ENCODE measurements around the gene TSEN54. TPM values are rescaled to one million over a fixed set of nuclear protein-coding genes. Genes with fewer than 3 reads are reported as not detected.

The TSEN54 gene
- total RNA-seq, 1 experiment from 2014 or later, result 74.5 TPM

- no peak for TF ChIP-seq CTCF (IDR thresholded peaks at IDR 0.05; ENCODE audit: insufficient read depth in 1 of 2, low read depth in 1 of 2, low read length in 1 of 2, severe bottlenecking in 1 of 2, unreplicated experiment in 1 of 2)
- peaks cover 25% of the 10 kb centered on the region for H3K4me1 Mint-ChIP-seq (ENCODE audit: low read depth, unreplicated experiment)
- intact Hi-C loops (cut with micrococcal nuclease; ENCODE audit: unreplicated experiment), result no loop called here
- DNase-seq, result no peak
- no peaks in the 10 kb centered on the region for H3K9me3 Mint-ChIP-seq (ENCODE audit: unreplicated experiment)
- POLR2A ChIA-PET, result no interaction called here
- no peak overlapping the region for H3K27ac Mint-ChIP-seq (ENCODE audit: unreplicated experiment)
- H3K4me3 Mint-ChIP-seq (ENCODE audit: unreplicated experiment), result no peak overlapping the region
- Histone ChIP-seq H3K36me3 (ENCODE audit: control insufficient read depth, insufficient read depth, low read length) (0 out of 2 replicates have a peak, but pooled peaks cover 1% of the 10 kb centered on the region), H3K4me3 (ENCODE audit: low read depth, low read length) (no peak overlapping the region), H3K27me3 (replicated peaks; ENCODE audit: control insufficient read depth, insufficient read depth, low read length) (no peaks in the 10 kb centered on the region), H3K4me1 (peaks cover 18% of the 10 kb centered on the region), H3K9me3 (no peaks in the 10 kb centered on the region)
- H3K27me3 Mint-ChIP-seq (ENCODE audit: insufficient read depth, unreplicated experiment), result no peaks in the 10 kb centered on the region
- peaks cover 4% of the 10 kb centered on the region for H3K36me3 Mint-ChIP-seq (ENCODE audit: insufficient read depth, unreplicated experiment)
- CTCF ChIA-PET, result interaction anchor here (1.2 to 1.6 kb wide), 2 partner anchors 17 to 52 kb away, joined by 3 to 5 read pairs; no protein-coding TSS in a partner anchor
- no TSS peak for BruUV-seq (replicated peaks)
Measured at GRCh38 chr17:75482098-75482942, 34.0 kb upstream of the TSEN54 start.

- DNase-seq, result no peak
- TF ChIP-seq CTCF (IDR thresholded peaks at IDR 0.05; ENCODE audit: insufficient read depth in 1 of 2, low read depth in 1 of 2, low read length in 1 of 2, severe bottlenecking in 1 of 2, unreplicated experiment in 1 of 2), result no peak
- no peak overlapping the region for H3K27ac Mint-ChIP-seq (ENCODE audit: unreplicated experiment)
- H3K4me3 Mint-ChIP-seq (ENCODE audit: unreplicated experiment), result no peak overlapping the region
- intact Hi-C loops (cut with micrococcal nuclease; ENCODE audit: unreplicated experiment), result no loop called here
- Histone ChIP-seq H3K9me3 (no peaks in the 10 kb centered on the region), H3K36me3 (ENCODE audit: control insufficient read depth, insufficient read depth, low read length) (0 out of 2 replicates have a peak, but pooled peaks cover 1% of the 10 kb centered on the region), H3K4me1 (peaks cover 13% of the 10 kb centered on the region), H3K27me3 (replicated peaks; ENCODE audit: control insufficient read depth, insufficient read depth, low read length) (no peaks in the 10 kb centered on the region), H3K4me3 (ENCODE audit: low read depth, low read length) (no peak overlapping the region)
- CTCF ChIA-PET, result no interaction called here
- H3K27me3 Mint-ChIP-seq (ENCODE audit: insufficient read depth, unreplicated experiment), result no peaks in the 10 kb centered on the region
- BruUV-seq (replicated peaks), result no TSS peak
- POLR2A ChIA-PET, result no interaction called here
- peaks cover 16% of the 10 kb centered on the region for H3K4me1 Mint-ChIP-seq (ENCODE audit: low read depth, unreplicated experiment)
- peaks cover 6% of the 10 kb centered on the region for H3K36me3 Mint-ChIP-seq (ENCODE audit: insufficient read depth, unreplicated experiment)
- no peaks in the 10 kb centered on the region for H3K9me3 Mint-ChIP-seq (ENCODE audit: unreplicated experiment)
Measured at GRCh38 chr17:75485688-75486087, 30.6 kb upstream of the TSEN54 start.

- POLR2A ChIA-PET, result no interaction called here
- no peak for TF ChIP-seq CTCF (IDR thresholded peaks at IDR 0.05; ENCODE audit: insufficient read depth in 1 of 2, low read depth in 1 of 2, low read length in 1 of 2, severe bottlenecking in 1 of 2, unreplicated experiment in 1 of 2)
- intact Hi-C loops (cut with micrococcal nuclease; ENCODE audit: unreplicated experiment), result no loop called here
- peaks cover 8% of the 10 kb centered on the region for H3K4me1 ChIP-seq
- no peaks in the 10 kb centered on the region for H3K9me3 Mint-ChIP-seq (ENCODE audit: unreplicated experiment)
- H3K36me3 ChIP-seq (ENCODE audit: control insufficient read depth, insufficient read depth, low read length), result 0 out of 2 replicates have a peak, but pooled peaks cover 1% of the 10 kb centered on the region
- no peaks in the 10 kb centered on the region for H3K9me3 ChIP-seq
- peaks cover 12% of the 10 kb centered on the region for H3K4me1 Mint-ChIP-seq (ENCODE audit: low read depth, unreplicated experiment)
- CTCF ChIA-PET, result interaction anchor here (1.1 kb wide), 1 partner anchor 59 kb away, joined by 3 read pairs; no protein-coding TSS in a partner anchor
- H3K27me3 ChIP-seq (replicated peaks; ENCODE audit: control insufficient read depth, insufficient read depth, low read length), result no peaks in the 10 kb centered on the region
- H3K27me3 Mint-ChIP-seq (ENCODE audit: insufficient read depth, unreplicated experiment), result no peaks in the 10 kb centered on the region
- no peak overlapping the region for H3K27ac Mint-ChIP-seq (ENCODE audit: unreplicated experiment)
- DNase-seq, result peak in 1 of 2 experiments; percentile 26
- BruUV-seq (replicated peaks), result no TSS peak
- no peak overlapping the region for H3K4me3 ChIP-seq (ENCODE audit: low read depth, low read length)
- no peak overlapping the region for H3K4me3 Mint-ChIP-seq (ENCODE audit: unreplicated experiment)
- peaks cover 8% of the 10 kb centered on the region for H3K36me3 Mint-ChIP-seq (ENCODE audit: insufficient read depth, unreplicated experiment)
Measured at GRCh38 chr17:75486151-75486550, 30.2 kb upstream of the TSEN54 start.

Data from Caco-2 (cell line).